A549 treated with GW870086 at 1 μM for 4 hours (cell line): ENCODE results near the gene RFPL1. TPM values are rescaled to one million over a fixed set of nuclear protein-coding genes. Genes with fewer than 3 reads are reported as not detected.

Experiments used
- total RNA-seq: library from RNA; stranded (reverse); fragments of 200-300 nt; extraction: Qiagen RNA extraction; gene quantifications from 5 replicates; pipeline ENCODE4 v1.2.3, GENCODE V29; 2022; ENCODE audit warnings: low read depth

The RFPL1 gene
- not detected in 5 replicates for total RNA-seq

GRCh38 chr22:29438283-29438682, at the start of gene RFPL1:
TSS of gene RFPL1 (plus strand) at chr22:29438583.

GRCh38 chr22:29479417-29480261, 41.3 kb downstream of the RFPL1 start, which contains the start of gene NEFH:
TSS of gene NEFH (plus strand) at chr22:29480218. CDS start at chr22:29480263, 45 bp downstream.

Other genes starting within 250 kb of the RFPL1 start
- gene EMID1, start 232.7 kb upstream of the RFPL1 start, total RNA-seq, result 0.23 to 0.74 TPM (median 0.45 TPM) in 5 replicates
- 22.1 to 29.3 TPM (median 28.0 TPM) in 5 replicates for gene RHBDD3, start 170.6 kb upstream of the RFPL1 start, total RNA-seq
- gene EWSR1, start 170.3 kb upstream of the RFPL1 start, total RNA-seq, result 203 to 223 TPM (median 213 TPM) in 5 replicates
- 24.7 to 37.0 TPM (median 34.7 TPM) in 5 replicates for gene GAS2L1, start 131.9 kb upstream of the RFPL1 start, total RNA-seq
- 0.36 to 0.62 TPM (median 0.52 TPM) in 3 of 5 replicates, not detected in the others for gene RASL10A, start 122.9 kb upstream of the RFPL1 start, total RNA-seq
- 23.6 to 27.7 TPM (median 25.8 TPM) in 5 replicates for gene AP1B1, start 50.0 kb upstream of the RFPL1 start, total RNA-seq
- gene NEFH, start 41.6 kb downstream of the RFPL1 start, total RNA-seq, result 0.05 to 0.14 TPM (median 0.10 TPM) in 5 replicates
- 26.5 to 32.9 TPM (median 29.5 TPM) in 5 replicates for gene THOC5, start 115.2 kb downstream of the RFPL1 start, total RNA-seq
- 54.0 to 65.2 TPM (median 62.0 TPM) in 5 replicates for gene NIPSNAP1, start 142.5 kb downstream of the RFPL1 start, total RNA-seq
- gene NF2, start 165.1 kb downstream of the RFPL1 start, total RNA-seq, result 11.1 to 13.9 TPM (median 12.1 TPM) in 5 replicates